VCaP (cell line): ENCODE results near the gene CLASP1.
A peak's percentile ranks its signal among the peaks of the same experiment; 100 is the strongest.
"Not testable (repeated sequence)": the region's sequence is repeated elsewhere in the genome, so short reads cannot be mapped to it uniquely, and the experiment has no call there.

Source experiments
- H3K27ac ChIP-seq: fragments of 450-650 bp; 2 replicates; pipeline ENCODE4 v1.5.1; 2017
- CTCF ChIP-seq: fragments of 450-650 bp; conservative IDR thresholded peaks from 2 replicates; pipeline ENCODE4 v1.5.1; 2017; ENCODE audit warnings: mild to moderate bottlenecking, moderate library complexity

CLASP1 gene

GRCh38 chr2:121613152-121613551 is 36.1 kb downstream of the CLASP1 start:
- TF ChIP-seq CTCF: no peak
- no peak overlapping the region for H3K27ac ChIP-seq

- no peak overlapping the region for H3K27ac ChIP-seq
- TF ChIP-seq CTCF: no peak
These were observed 37.2 kb downstream of the CLASP1 start for GRCh38 chr2:121611730-121612705.

GRCh38 chr2:121611048-121611649 is 38.1 kb downstream of the CLASP1 start:
- not testable (repeated sequence) for H3K27ac ChIP-seq

- not testable (repeated sequence) for H3K27ac ChIP-seq
These were observed 38.8 kb downstream of the CLASP1 start for GRCh38 chr2:121610487-121610874.

- no peak for TF ChIP-seq CTCF
- no peak overlapping the region for H3K27ac ChIP-seq
These were observed 40.3 kb downstream of the CLASP1 start for GRCh38 chr2:121608967-121609366.

- TF ChIP-seq CTCF: no peak
- H3K27ac ChIP-seq: no peak overlapping the region
These were observed 40.9 kb downstream of the CLASP1 start for GRCh38 chr2:121608367-121608766.

GRCh38 chr2:121605820-121606733 is 43.2 kb downstream of the CLASP1 start:
- TF ChIP-seq CTCF: no peak
- H3K27ac ChIP-seq: peak overlapping the region; percentile 26

- no peak for TF ChIP-seq CTCF
- H3K27ac ChIP-seq: no peak overlapping the region
These were observed 46.1 kb downstream of the CLASP1 start for GRCh38 chr2:121603185-121603584.
